HepG2 (cell line): ENCODE results near the gene DIS3L2. TPM values are rescaled to one million over a fixed set of nuclear protein-coding genes. Genes with fewer than 3 reads are reported as not detected.

Experiments
- ATAC-seq: fragments of 200-7000 bp; cut with Tn5 transposase; 3 replicates; pipeline ENCODE4 v1.9.1; 2020; ENCODE audit warnings: mild to moderate bottlenecking, moderate library complexity
- BruUV-seq: library from RNA; stranded (reverse); fragments of 400-500 nt; replicated peaks from 2 replicates; lab custom pipeline; 2021; lab: Mats Ljungman, UMichigan
- CTCF ChIA-PET: fragments of 300-600 bp; formaldehyde crosslinking; extraction: SDS; loops from one replicate; lab custom pipeline; 2021; ENCODE audit warnings: low total read pairs, inconsistent platforms, low intra/inter-chr PET ratio; lab: Yijun Ruan, JAX
- POLR2A ChIA-PET: fragments of 350-600 bp; sonication (Branson Sonifier 250); formaldehyde crosslinking; loops from one replicate; lab custom pipeline; 2020; ENCODE audit warnings: antibody characterized with exemption, inconsistent platforms; lab: Yijun Ruan, JAX
- DNase-seq: peaks from one replicate; pipeline ENCODE4 v3.0.0-alpha.2; 2015; ENCODE audit warnings: low spot score
- FAIRE-seq: peaks from 3 replicates; lab custom pipeline; 2011; peaks lifted over from hg19 to GRCh38; lab: Jason Lieb, UNC
- H2AFZ ChIP-seq: one replicate; pipeline ENCODE4 v1.6.1; 2011; ENCODE audit warnings: low read length, inconsistent platforms
- H3K27ac ChIP-seq: fragments of 300-600 bp; 3 replicates; pipeline ENCODE4 v1.8.0; 2011; ENCODE audit warnings: mixed run types, mild to moderate bottlenecking, mixed read lengths, low read length, inconsistent platforms; ENCODE audit not compliant: insufficient read depth; ENCODE audit errors: extremely low read length
- H3K27me3 ChIP-seq, 2 experiments: fragments of 200-600 bp in 1 of 2; 2 replicates in 1 of 2; 3 replicates in 1 of 2; pipeline versions ENCODE4 v1.6.0 to v1.8.0; 2011; ENCODE audit warnings: low read length in 2 of 2, mild to moderate bottlenecking in 2 of 2, moderate library complexity in 2 of 2, inconsistent platforms in 1 of 2; ENCODE audit not compliant: insufficient read depth in 2 of 2, control insufficient read depth in 1 of 2
- H3K36me3 ChIP-seq, 2 experiments: fragments of 200-600 bp in 1 of 2; replicated peaks in 1 of 2; 2 replicates in 1 of 2; 3 replicates in 1 of 2; pipeline versions ENCODE4 v1.5.1 to v1.8.0; 2011; ENCODE audit warnings: low read length in 2 of 2, inconsistent platforms in 1 of 2; ENCODE audit not compliant: insufficient read depth in 2 of 2, control insufficient read depth in 1 of 2
- H3K4me1 ChIP-seq: 2 replicates; pipeline ENCODE4 v1.5.1; 2012; ENCODE audit warnings: low read length, inconsistent platforms; ENCODE audit not compliant: insufficient read depth
- H3K4me2 ChIP-seq: 2 replicates; pipeline ENCODE4 v1.6.0; 2011; ENCODE audit warnings: low read depth, low read length, inconsistent platforms
- H3K4me3 ChIP-seq, 3 experiments: fragments of 200-600 bp in 1 of 3; sonication (generic), shearing (Covaris generic) in 1 of 3; replicated peaks in 1 of 3; 2 replicates each; pipeline ENCODE4 v1.5.1; 2011 to 2016; ENCODE audit warnings: low read length in 3 of 3, inconsistent platforms in 2 of 3, low read depth in 2 of 3, mild to moderate bottlenecking in 2 of 3, control low read depth in 1 of 3, mixed read lengths in 1 of 3; ENCODE audit not compliant: insufficient read depth in 1 of 3
- H3K79me2 ChIP-seq: one replicate; pipeline ENCODE4 v1.6.1; 2011; ENCODE audit warnings: low read length, inconsistent platforms; ENCODE audit not compliant: insufficient read depth
- H3K9ac ChIP-seq: 2 replicates; pipeline ENCODE4 v1.6.0; 2011; ENCODE audit warnings: mild to moderate bottlenecking, low read depth, low read length, inconsistent platforms; ENCODE audit not compliant: insufficient read depth
- H3K9me3 ChIP-seq: 2 replicates; pipeline ENCODE4 v1.5.1; 2012; ENCODE audit warnings: mild to moderate bottlenecking, low read length
- H4K20me1 ChIP-seq: 2 replicates; pipeline ENCODE4 v1.6.0; 2011; ENCODE audit warnings: inconsistent platforms, mild to moderate bottlenecking, low read length, moderate library complexity; ENCODE audit not compliant: insufficient read depth
- DZIP1 ChIP-seq: sonication (generic); formaldehyde crosslinking; IDR thresholded peaks from 2 replicates; pipeline ENCODE4 v1.5.0; 2020; ENCODE audit warnings: mild to moderate bottlenecking, missing genetic modification reagents
- FOSL2 ChIP-seq: sonication (generic); formaldehyde crosslinking; IDR thresholded peaks from 2 replicates; pipeline ENCODE4 v1.4.0; 2020; ENCODE audit warnings: missing genetic modification reagents
- FOXJ3 ChIP-seq: sonication (generic); formaldehyde crosslinking; IDR thresholded peaks from 2 replicates; pipeline ENCODE4 v1.4.0; 2020; ENCODE audit warnings: missing genetic modification reagents, mild to moderate bottlenecking, borderline replicate concordance
- FOXP4 ChIP-seq: sonication (generic); formaldehyde crosslinking; IDR thresholded peaks from 2 replicates; pipeline ENCODE4 v1.4.0; 2020; ENCODE audit warnings: missing genetic modification reagents
- GPN1 ChIP-seq: sonication (generic); formaldehyde crosslinking; IDR thresholded peaks from 2 replicates; pipeline ENCODE4 v1.5.1; 2020; ENCODE audit warnings: missing genetic modification reagents, borderline replicate concordance
- SRSF1 ChIP-seq: fragments of 200-400 bp; formaldehyde crosslinking; optimal IDR thresholded peaks from 2 replicates; pipeline ENCODE3; 2017; ENCODE audit warnings: mild to moderate bottlenecking, low read depth, low read length, moderate library complexity
- ZNF225 ChIP-seq: sonication (generic); formaldehyde crosslinking; IDR thresholded peaks from 2 replicates; pipeline ENCODE4 v1.4.0; 2020; ENCODE audit warnings: mild to moderate bottlenecking, missing genetic modification reagents
- ZNF713 ChIP-seq: sonication (generic); formaldehyde crosslinking; IDR thresholded peaks from 2 replicates; pipeline ENCODE4 v1.4.0; 2020; ENCODE audit warnings: mild to moderate bottlenecking, missing genetic modification reagents
- WGBS: methylation state at CpG from one replicate; pipeline ENCODE4 v1.1.6; 2017; ENCODE audit warnings: low lambda C conversion rate; 5-methylcytosine and 5-hydroxymethylcytosine counted together
- in situ Hi-C: cut with HindIII; loops from 2 replicates; pipeline ENCODE4 v1.10.0; 2017; ENCODE audit warnings: low pct_unique_long_range_greater_than_20kb; ENCODE audit not compliant: extremely low pct_ligation_motif_present
- intact Hi-C: fragments of 100-400 bp; cut with micrococcal nuclease; formaldehyde crosslinking; loops from one replicate; pipeline ENCODE4 v1.10.0; 2022; ENCODE audit not compliant: unreplicated experiment
- polyA plus RNA-seq, 8 experiments: library from polyadenylated mRNA; depleted of rRNA in 3 of 8; stranded (reverse) in 7 of 8; unstranded in 1 of 8; fragments of >200 nt; fragmentation: Illumina TruSeq in 4 of 8; extraction: Trizol in 4 of 8; gene quantifications; 2 replicates each; pipeline versions ENCODE4 v1.2.1 to v1.2.3, GENCODE V29; 2011 to 2016; ENCODE audit warnings: low read depth in 4 of 8, missing spikeins in 1 of 8, mixed read lengths in 1 of 8; ENCODE audit not compliant: insufficient read depth in 1 of 8
- total RNA-seq, 5 experiments: library from RNA; depleted of rRNA; stranded (reverse); fragments of >200 nt; fragmentation: Illumina TruSeq; extraction: Trizol; gene quantifications; 2 replicates each; pipeline ENCODE4 v1.2.3, GENCODE V29; 2016; ENCODE audit warnings: low read depth in 1 of 5

DIS3L2 gene
- total and polyA plus RNA-seq, 2 of the 13 experiments (the other 11 are each of a cell fraction or from before 2014, with no cell fraction given), result 7.0 to 23.9 TPM

- H3K4me2 ChIP-seq, result no peak overlapping the region
- intact Hi-C loops (no loop called here), in situ Hi-C loops (no loop called here)
- H3K9ac ChIP-seq, result no peak overlapping the region
- H4K20me1 ChIP-seq, result peaks cover 9% of the 10 kb centered on the region; the same call in 1 of the 2 replicates
- no peaks in the 10 kb centered on the region for H3K27me3 ChIP-seq
- no peak for TF ChIP-seq ZNF225 (CRISPR knock-in tag)
- TF ChIP-seq SRSF1, result no peak
- no peak for TF ChIP-seq FOXP4 (CRISPR knock-in tag)
- TF ChIP-seq ZNF713 (CRISPR knock-in tag), result no peak
- TF ChIP-seq DZIP1 (CRISPR knock-in tag), result no peak
- no peak for TF ChIP-seq GPN1 (CRISPR knock-in tag)
- TF ChIP-seq FOXJ3 (CRISPR knock-in tag), result no peak
- TF ChIP-seq FOSL2 (CRISPR knock-in tag), result no peak
- no TSS peak for BruUV-seq
- H3K27ac ChIP-seq, result no peak overlapping the region
- peaks cover 48% of the 10 kb centered on the region for H3K4me1 ChIP-seq
- H2AFZ ChIP-seq, result no peak overlapping the region
- ATAC-seq, result no peak
- peaks cover 81% of the 10 kb centered on the region for H3K79me2 ChIP-seq
- no peaks in the 10 kb centered on the region for H3K36me3 ChIP-seq
- no peak overlapping the region for H3K4me3 ChIP-seq
- FAIRE-seq, result no peak
- ChIA-PET CTCF (no interaction called here), POLR2A (no interaction called here)
- H3K9me3 ChIP-seq, result no peaks in the 10 kb centered on the region
- 91% methylated on average over 4 of the region's 4 CpGs for WGBS
- DNase-seq, result no peak
Measured at GRCh38 chr2:231966886-231967285, 5.4 kb downstream of the DIS3L2 start.
